Stimulated activated CD4-positive, alpha-beta T cell treated with anti-CD3 and anti-CD28 coated beads, Interleukin-1b, Interleukin-23, amount 100 ng/mL, for 48 hours (primary cell): ENCODE results near the gene ADCY2.

Experiments used
- DNase-seq: peaks from one replicate; pipeline ENCODE4 v3.0.0-alpha.2; 2020

ADCY2 gene

DNA sequence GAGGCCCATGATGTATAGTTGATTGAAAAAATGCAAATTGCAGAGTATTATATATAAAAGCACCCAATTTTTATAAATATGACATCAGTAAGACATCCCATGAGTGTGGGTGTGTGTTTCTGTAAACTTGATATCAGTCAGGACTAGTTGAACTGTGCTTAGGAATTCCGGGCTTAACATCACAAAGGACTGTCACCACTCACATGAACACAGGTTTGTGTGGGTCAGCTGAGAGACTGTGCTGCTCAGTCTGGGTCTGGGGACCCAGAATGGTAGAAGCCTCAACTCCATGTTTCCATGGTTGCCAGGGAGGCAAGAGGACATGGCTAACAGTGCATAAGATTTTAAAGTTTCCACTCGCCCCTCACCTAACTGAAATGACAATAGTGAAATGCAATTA is 120.3 kb downstream of the ADCY2 start:
- DNase-seq = no peak

- no peak for DNase-seq
Observed at GRCh38 chr5:7517006-7517405, 121.1 kb downstream of the ADCY2 start.

GRCh38 chr5:7518947-7519560 is 123.1 kb downstream of the ADCY2 start:
- DNase-seq = no peak

GRCh38 chr5:7519564-7519963 is 123.6 kb downstream of the ADCY2 start:
- DNase-seq = no peak

DNA sequence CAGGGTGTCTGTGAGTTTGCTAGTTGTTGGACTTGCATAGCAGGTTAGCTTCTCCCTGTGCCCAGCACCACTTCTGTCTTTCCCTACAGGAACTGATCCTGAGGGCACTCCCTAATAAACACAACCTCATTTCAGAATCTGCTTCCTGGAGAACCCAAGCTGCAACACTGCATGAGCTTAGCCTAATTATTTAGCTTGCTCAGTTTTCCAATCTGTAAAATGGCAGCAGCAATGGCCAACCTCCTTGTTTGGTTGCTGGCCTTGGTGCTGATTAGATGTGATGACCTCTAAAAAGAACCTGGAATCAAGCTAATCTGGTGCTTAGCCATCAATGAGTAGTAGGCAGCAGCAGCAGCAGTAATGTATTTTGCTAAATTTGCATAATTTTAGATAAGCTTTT is 133.9 kb downstream of the ADCY2 start:
- DNase-seq = no peak

DNA sequence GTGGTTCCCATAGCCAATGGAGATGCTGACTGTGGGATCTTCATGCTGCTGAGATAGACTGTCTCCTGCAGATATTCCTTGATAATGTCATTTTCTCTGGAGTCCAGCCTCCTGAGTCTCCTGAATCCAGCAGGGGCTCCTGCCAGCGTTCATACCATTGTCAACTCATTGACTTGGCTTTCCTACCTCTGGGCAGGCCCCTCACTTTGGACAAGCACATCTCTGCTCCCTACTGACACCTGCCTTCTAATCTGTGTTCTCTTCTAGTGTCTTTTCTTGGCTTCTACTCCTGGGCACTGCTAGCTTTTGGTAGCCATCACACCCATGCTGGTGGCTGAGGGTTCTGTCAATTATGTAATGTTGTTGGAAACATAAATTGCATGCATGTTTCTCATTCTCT is 138.0 kb downstream of the ADCY2 start:
- DNase-seq = no peak

DNA sequence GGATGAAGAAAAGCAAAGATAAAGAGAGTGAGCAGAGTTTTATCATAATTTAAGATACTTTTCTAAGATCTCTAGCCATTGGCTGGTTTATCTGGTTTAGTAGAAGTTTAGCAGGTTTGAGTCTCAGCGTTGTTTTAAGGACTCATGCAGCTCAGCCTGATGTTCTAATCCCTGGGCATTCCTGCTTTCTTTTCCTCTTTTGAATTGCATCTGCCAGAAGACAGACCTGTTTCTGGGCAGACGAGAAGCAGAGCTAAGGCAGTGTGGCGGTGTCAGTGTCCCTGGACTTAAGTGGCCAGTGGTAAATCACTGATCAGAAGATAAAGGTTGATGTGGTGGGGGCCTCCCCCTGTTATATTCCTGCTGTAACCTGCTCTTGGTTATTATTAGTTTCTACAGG is 138.6 kb downstream of the ADCY2 start:
- no peak for DNase-seq

- DNase-seq = no peak
Observed at GRCh38 chr5:7537573-7537972, 141.6 kb downstream of the ADCY2 start.

- no peak for DNase-seq
Observed at GRCh38 chr5:7539571-7539970, 143.6 kb downstream of the ADCY2 start.

DNA sequence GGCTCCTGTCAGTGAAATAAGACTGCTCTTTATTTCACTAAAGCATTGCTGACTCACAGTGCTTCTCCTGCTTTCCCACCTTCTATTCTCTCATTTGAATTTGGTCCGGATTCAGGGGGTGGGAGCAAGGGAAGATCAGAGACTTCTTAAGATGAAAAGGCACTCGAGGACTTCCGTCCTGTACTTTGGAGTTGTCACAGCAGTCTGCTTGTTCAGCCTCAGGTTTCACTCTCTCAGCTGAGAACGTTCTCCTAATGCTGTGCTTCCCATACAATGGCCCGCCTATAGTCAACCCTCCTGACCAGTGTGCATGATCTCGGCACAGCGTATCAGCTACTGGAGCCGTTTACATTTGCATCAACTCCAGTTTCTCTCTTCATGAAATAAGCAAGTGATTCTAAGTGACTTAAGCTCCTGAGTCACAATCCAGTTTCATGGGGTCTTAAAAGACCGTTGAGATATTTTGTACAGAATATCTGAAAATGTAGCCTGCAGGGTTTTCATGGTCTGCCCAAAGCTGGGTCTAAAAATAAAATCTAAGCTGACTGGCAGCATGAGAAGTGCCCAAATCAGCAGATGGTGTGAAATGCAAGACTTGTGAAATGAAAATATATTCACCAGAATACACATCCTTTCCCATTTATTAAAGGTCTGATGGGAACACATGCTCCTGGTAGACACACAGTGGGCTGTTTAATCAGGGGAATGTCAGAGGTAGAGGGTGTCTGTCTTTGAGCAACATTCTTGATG is 145.0 kb downstream of the ADCY2 start:
- no peak for DNase-seq

DNA sequence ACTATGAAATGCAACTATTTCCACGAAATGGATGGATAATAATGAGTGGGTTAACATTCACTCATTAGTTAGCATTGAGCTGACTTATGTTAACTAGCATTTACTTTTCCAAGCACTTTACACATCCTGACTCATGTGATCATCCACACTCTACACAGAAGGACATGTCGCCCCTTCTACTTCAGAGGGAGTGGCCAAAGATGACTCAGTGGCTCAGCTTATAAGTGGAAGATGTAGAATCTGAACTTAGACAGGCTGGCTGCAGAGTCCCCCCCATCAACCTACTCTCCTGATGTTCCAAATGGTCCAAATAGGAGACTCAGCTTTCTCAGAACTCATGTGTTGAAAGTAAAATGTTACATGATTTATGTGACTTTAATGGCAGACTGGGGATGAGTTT is 146.0 kb downstream of the ADCY2 start:
- no peak for DNase-seq

- DNase-seq = no peak
Observed at GRCh38 chr5:7546555-7546954, 150.6 kb downstream of the ADCY2 start.

DNA sequence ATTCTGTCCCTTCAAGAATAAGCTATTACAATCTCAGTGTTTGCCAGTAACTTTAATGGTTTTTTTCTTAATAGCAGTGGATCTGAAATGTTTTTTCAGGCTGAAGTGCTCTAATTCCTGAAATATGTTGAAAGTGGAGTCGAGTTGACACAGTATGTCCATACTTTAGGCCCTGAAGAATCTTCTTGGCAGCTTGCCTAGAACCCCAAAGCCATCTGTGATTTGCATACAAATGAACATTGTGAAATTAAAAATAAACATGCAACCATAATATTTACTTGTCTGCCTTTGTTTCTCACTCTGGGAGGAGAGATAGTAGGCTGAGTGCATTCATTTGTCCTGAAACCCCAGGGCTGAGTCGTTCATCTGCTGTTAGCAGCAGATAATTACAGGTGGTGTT is 152.7 kb downstream of the ADCY2 start:
- no peak for DNase-seq

DNA sequence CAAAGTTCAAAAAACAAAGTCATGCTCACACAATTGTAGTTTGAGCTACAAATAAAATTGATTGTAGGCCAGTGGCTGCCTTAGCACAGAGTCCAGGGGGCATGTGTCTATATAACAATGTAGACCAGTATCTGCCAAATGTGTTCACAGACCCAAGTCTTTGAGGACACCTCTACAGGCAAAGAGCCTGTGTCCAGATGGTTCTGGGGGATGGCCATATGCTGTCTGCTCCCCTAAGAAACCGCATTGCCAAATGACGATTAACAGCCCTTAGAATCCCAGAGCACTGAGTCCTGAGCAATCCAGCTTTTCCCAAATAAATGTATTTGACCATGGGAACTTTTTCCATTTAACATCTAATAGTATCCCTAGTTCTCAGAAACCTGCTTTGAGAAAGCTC is 169.6 kb downstream of the ADCY2 start:
- no peak for DNase-seq

GRCh38 chr5:7576023-7576715 is 180.2 kb downstream of the ADCY2 start:
- DNase-seq = no peak

DNA sequence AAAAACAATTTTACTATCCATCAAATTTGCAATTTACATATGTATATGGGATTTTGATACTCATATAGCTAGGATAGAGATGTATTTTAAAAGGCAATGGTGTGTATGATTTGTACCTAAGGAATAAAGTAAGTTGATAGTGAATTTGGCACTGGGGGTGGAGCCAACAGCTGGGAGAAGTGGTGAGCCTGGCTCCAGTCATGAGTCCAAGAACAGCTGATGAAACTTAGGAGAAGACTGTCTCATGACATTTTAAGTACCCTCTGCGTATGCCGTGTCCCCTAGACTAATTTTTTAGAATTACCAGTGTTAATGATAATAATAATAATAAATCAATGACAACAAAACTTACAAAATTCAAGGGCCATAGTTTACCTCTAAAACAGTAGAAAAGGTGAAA is 181.4 kb downstream of the ADCY2 start:
- DNase-seq = no peak

- no peak for DNase-seq
Observed at GRCh38 chr5:7578071-7578470, 182.1 kb downstream of the ADCY2 start.

- no peak for DNase-seq
Observed at GRCh38 chr5:7584749-7585148, 188.8 kb downstream of the ADCY2 start.

DNA sequence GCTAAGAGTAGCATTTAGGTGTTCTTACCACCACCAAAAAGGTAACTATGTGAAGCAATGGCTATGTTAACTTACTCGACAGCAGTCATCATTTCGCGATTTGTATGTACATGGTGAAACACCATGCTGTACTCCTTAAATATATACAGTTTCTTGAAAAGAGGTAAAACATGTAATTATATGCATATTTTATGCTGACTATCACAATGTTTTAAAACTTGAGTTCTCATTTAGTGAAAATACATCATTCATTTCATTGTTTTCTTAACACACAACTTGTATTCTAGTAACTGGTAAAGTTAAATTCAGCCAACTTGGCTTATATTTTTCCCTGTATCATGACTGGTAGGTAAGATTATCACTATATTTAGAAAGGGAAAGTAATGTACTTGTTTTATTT is 189.9 kb downstream of the ADCY2 start:
- DNase-seq = no peak

- DNase-seq = no peak
Observed at GRCh38 chr5:7586480-7586879, 190.5 kb downstream of the ADCY2 start.

- DNase-seq = no peak
Observed at GRCh38 chr5:7589800-7590199, 193.9 kb downstream of the ADCY2 start.

GRCh38 chr5:7592910-7593309 is 197.0 kb downstream of the ADCY2 start:
- no peak for DNase-seq

DNA sequence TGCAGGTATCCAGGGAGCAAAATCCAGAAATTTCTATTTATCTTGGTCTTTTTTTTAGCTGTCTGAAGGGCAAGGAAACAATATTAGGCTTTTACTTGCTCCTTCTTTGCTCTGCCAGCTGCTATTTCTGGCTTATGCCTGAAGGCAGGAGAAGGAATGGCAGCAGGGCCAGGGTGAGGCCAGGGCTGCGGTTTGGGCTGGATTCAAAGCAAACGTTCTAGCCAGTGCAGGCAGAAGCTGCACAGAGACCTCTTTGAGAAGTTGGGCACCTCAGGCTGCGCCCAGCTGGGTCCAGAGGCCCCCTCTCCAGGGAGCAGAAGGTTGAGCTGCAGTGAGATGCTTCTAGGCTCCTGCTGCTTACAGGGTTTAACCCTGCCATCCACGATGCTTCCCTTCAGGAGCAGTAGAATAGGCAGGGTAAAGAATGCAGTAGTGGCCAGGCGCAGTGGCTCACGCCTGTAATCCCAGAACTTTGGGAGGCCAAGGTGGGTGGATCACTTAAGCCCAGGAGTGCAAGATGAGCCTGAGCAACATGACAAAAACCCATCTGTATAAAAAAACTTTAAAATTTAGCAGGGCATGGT is 201.2 kb downstream of the ADCY2 start:
- DNase-seq = no peak
